ENCODE data around the gene PDIA2. TPM values are rescaled to one million over a fixed set of nuclear protein-coding genes. Genes with fewer than 3 reads are reported as not detected.

Gene PDIA2
- total RNA-seq, 2 experiments from 2014 or later: not detected

- CTCF ChIA-PET: no interaction called here
- POLR2A ChIA-PET: no interaction called here
Observed at GRCh38 chr16:290015-290680, 7.2 kb downstream of the PDIA2 start.

- POLR2A ChIA-PET: no interaction called here
- CTCF ChIA-PET: interaction anchor here (0.8 kb wide), 1 partner anchor 25 kb away, joined by 3 read pairs; no protein-coding TSS in a partner anchor
Observed at GRCh38 chr16:290681-291405, 7.9 kb downstream of the PDIA2 start.

GRCh38 chr16:291539-291938, 8.6 kb downstream of the PDIA2 start:
- ChIA-PET POLR2A (no interaction called here), CTCF (interaction anchor here (0.8 kb wide), 1 partner anchor 24 kb away, joined by 3 read pairs; no protein-coding TSS in a partner anchor)

- ChIA-PET POLR2A (no interaction called here), CTCF (no interaction called here)
Observed at GRCh38 chr16:293043-293775, 10.2 kb downstream of the PDIA2 start.

GRCh38 chr16:296276-296675, 13.3 kb downstream of the PDIA2 start:
- ChIA-PET POLR2A (no interaction called here), CTCF (no interaction called here)

GRCh38 chr16:296806-297510, 14.0 kb downstream of the PDIA2 start:
- CTCF ChIA-PET: no interaction called here
- POLR2A ChIA-PET: no interaction called here

- CTCF ChIA-PET: no interaction called here
- POLR2A ChIA-PET: no interaction called here
Observed at GRCh38 chr16:297832-298231, 14.9 kb downstream of the PDIA2 start.

GRCh38 chr16:301235-301634, 18.3 kb downstream of the PDIA2 start:
- ChIA-PET CTCF (no interaction called here), POLR2A (no interaction called here)

- POLR2A ChIA-PET: no interaction called here
- CTCF ChIA-PET: no interaction called here
Observed at GRCh38 chr16:301950-302349, 19.0 kb downstream of the PDIA2 start.

- ChIA-PET POLR2A (no interaction called here), CTCF (no interaction called here)
Observed at GRCh38 chr16:303760-304505, 21.0 kb downstream of the PDIA2 start.

- POLR2A ChIA-PET: no interaction called here
- CTCF ChIA-PET: no interaction called here
Observed at GRCh38 chr16:305916-306626, 23.1 kb downstream of the PDIA2 start.

- ChIA-PET POLR2A (interaction anchor here (0.6 kb wide), 1 partner anchor 30 kb away, joined by 3 read pairs; no protein-coding TSS in a partner anchor), CTCF (no interaction called here)
Observed at GRCh38 chr16:306911-307370, 24.0 kb downstream of the PDIA2 start.

- CTCF ChIA-PET: no interaction called here
- POLR2A ChIA-PET: interaction anchor here (0.6 kb wide), 1 partner anchor 29 kb away, joined by 3 read pairs; no protein-coding TSS in a partner anchor
Observed at GRCh38 chr16:307691-308312, 24.8 kb downstream of the PDIA2 start.

GRCh38 chr16:309476-309875, 26.5 kb downstream of the PDIA2 start:
- CTCF ChIA-PET: interaction anchor here (0.8 to 1.0 kb wide), 2 partner anchors 9 to 81 kb away, joined by 3 read pairs; no protein-coding TSS in a partner anchor
- POLR2A ChIA-PET: no interaction called here

- CTCF ChIA-PET: no interaction called here
- POLR2A ChIA-PET: no interaction called here
Observed at GRCh38 chr16:311725-312124, 28.8 kb downstream of the PDIA2 start.

- ChIA-PET POLR2A (no interaction called here), CTCF (no interaction called here)
Observed at GRCh38 chr16:314351-314750, 31.4 kb downstream of the PDIA2 start.

- CTCF ChIA-PET: interaction anchor here (1.0 kb wide), 1 partner anchor 23 kb away, joined by 3 read pairs; no protein-coding TSS in a partner anchor
Observed at GRCh38 chr16:314795-315299, 31.9 kb downstream of the PDIA2 start.

More at GRCh38 chr16:314795-315299, 31.9 kb downstream of the PDIA2 start:
- POLR2A ChIA-PET: interaction anchor here (0.6 kb wide), 1 partner anchor 37 kb away, joined by 3 read pairs; no protein-coding TSS in a partner anchor
